Measurements from ENCODE around the gene ELOB.

- TF ChIP-seq HMG20B (CRISPR knock-in tag; conservative IDR thresholded peaks at IDR 0.05) (no peak), RELA (CRISPR knock-in tag; IDR thresholded peaks at IDR 0.05) (no peak), ZHX1 (CRISPR knock-in tag; IDR thresholded peaks at IDR 0.05; ENCODE audit: low read depth) (no peak), RAD21 (CRISPR knock-in tag; IDR thresholded peaks at IDR 0.05) (no peak), ZNF660 (CRISPR knock-in tag; IDR thresholded peaks at IDR 0.05; ENCODE audit: borderline replicate concordance, low read depth) (no peak), CBX2 (IDR thresholded peaks at IDR 0.05; ENCODE audit: low read depth, low read length) (no peak), CBX2 (CRISPR knock-in tag; IDR thresholded peaks at IDR 0.05; ENCODE audit: low read depth) (no peak), ZNF232 (CRISPR knock-in tag; IDR thresholded peaks at IDR 0.05; ENCODE audit: borderline replicate concordance) (no peak), SP140L (CRISPR knock-in tag; IDR thresholded peaks at IDR 0.05; ENCODE audit: borderline replicate concordance) (no peak), AGO1 (IDR thresholded peaks at IDR 0.05; ENCODE audit: low read depth, low read length, poor library complexity, severe bottlenecking) (no peak)
Observed at GRCh38 chr16:2795395-2796143, 18.5 kb upstream of the ELOB start.

Measured in HepG2 (cell line).